HG02884 (cell line): ENCODE measurements around the gene P2RY4.
"Not testable (repeated sequence)": the region's sequence is repeated elsewhere in the genome, so short reads cannot be mapped to it uniquely, and the experiment has no call there.

Experiments used
- ATAC-seq: cut with Tn5 transposase; IDR thresholded peaks from one replicate; pipeline ENCODE4 v1.9.1; 2021; ENCODE audit warnings: mild to moderate bottlenecking, moderate library complexity; ENCODE audit not compliant: unreplicated experiment

The P2RY4 gene

GRCh38 chrX:70244881-70245280 is 15.1 kb downstream of the P2RY4 start:
- ATAC-seq, result no peak

DNA sequence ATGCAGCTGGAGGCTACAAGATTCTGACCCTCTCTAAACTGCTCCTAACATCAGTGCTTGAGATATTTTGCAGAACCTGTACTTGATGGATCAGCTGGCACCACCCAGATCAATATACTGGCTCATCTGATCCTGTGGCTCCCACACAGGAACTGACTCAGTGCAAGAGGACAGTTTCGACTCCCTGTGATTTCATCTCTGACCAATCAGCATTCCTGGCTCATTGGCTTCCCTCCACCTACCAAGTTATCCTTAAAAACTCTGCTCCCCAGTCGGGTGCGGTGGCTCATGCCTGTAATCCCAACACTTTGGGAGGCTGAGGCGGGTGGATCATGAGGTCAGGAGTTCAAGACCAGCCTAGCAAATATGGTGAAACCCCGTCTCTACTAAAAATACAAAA is 16.4 kb downstream of the P2RY4 start:
- not testable (repeated sequence) for ATAC-seq

DNA sequence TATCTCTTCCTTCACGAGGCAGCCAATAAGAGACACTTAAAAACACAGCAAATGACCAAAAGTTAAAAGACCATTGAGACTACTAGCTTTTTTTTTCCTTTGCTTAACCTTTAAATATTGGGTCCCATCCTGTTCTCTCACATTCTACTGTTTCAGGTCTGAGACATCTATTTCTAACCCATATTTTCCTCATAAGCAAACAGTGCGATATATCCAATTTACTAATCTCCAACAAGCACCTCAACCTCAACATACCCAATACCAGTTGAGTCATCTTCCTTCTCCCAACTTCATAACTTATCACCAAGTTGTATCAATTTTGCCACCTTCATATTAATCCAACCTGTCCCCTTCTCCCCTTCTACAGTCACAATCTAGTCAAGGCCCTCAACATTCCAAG is 18.5 kb downstream of the P2RY4 start:
- ATAC-seq, result no peak

DNA sequence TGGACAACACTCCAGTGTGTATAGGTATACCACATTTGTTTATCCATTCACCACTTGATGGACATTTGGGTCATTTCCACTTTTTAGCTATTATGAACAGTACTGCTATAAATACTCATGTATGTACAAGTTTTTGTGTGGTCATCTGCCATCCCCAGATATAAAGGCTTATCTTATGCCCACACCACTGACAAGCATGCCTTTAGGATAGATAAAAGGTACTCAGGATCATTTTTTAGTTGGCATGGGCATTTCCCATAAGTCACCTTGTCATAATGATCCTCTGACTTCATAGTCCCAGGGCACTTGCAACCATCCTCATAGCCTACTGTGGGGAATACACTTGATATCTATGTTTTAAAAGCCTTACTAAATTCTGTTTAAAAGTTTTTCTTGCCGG is 19.3 kb downstream of the P2RY4 start:
- ATAC-seq, result no peak

GRCh38 chrX:70234355-70234754 is 25.6 kb downstream of the P2RY4 start, which contains the start of gene AWAT1:
Gene AWAT1 (plus strand): TSS chrX:70234655. CDS start chrX:70234696, 41 bp downstream.
- no peak for ATAC-seq

DNA sequence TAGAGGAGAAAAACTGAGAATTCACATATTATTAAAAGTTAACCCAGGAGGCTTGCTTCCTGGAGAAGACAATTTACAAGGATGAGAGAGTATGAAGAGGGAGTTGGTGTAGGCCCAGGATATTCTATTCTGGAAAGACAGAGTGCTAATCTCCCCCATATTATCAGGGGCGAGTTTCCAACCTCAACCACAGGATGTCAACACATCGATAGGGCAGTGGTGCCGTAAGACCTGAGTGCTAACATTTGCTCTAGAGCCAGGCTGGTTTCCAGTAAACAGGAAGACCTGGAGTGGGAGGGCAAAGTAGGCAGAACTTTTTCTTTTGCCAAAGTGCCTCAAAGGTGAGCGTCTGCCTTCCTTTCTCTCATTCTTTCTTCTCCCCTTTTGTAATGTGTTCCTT is 28.3 kb downstream of the P2RY4 start:
- ATAC-seq, result no peak

DNA sequence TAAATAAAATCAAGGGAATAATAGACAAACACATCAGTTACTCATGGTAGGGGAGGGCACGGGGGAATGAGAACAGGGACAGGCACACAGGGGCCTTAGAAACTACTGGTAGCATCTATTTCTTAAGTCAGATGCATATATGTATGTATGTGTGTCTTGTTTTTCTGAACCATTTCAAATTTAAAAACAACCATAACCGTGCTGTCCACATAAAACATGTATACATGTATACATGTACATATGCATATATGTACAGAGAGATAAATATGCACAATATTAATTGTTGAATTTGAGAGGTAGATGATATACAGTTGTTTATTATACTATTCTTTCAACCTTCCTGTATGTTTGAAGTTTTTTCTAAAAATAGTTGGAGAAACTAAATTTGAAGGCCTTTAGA is 33.3 kb downstream of the P2RY4 start:
- no peak for ATAC-seq

- ATAC-seq, result no peak
Observed at GRCh38 chrX:70226048-70226447, 34.0 kb downstream of the P2RY4 start.

DNA sequence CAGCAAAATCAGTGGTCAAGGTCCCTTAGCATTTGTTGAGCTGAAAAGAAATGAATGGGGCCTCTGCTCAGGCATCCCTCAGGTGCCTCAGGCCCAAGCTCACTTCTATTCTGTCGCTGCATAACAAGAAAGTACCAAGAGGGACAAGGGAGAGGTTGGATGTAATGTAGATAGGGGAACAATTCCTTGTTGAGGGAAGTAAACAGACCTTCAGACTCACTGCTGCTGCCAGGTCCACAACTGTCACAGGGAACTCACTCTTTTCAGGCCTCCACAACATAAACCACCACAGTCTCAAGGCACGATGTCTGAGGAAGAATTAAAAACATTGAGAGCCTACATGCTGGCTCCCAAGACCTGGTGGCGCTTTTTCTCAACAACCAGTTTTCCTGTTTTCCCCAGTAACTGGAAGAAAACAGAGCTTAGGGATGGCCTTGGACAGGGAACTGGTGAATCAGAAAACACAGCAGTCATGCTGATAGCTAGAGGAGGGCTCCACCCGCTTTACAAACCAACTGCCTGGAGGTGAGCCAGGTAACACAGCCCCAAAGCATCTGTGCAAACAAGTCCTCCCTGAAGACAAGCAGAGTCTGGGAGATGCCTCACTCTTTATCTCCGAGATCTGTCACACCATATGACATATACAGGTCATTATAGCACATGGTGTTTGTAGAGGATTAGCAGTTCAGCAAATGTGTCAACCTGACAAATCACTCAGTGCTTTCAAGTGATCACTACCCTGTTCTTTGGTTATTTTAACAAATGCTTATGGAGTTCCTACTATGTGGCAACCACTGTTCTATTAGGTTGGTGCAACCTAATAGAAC is 39.9 kb downstream of the P2RY4 start:
- no peak for ATAC-seq

DNA sequence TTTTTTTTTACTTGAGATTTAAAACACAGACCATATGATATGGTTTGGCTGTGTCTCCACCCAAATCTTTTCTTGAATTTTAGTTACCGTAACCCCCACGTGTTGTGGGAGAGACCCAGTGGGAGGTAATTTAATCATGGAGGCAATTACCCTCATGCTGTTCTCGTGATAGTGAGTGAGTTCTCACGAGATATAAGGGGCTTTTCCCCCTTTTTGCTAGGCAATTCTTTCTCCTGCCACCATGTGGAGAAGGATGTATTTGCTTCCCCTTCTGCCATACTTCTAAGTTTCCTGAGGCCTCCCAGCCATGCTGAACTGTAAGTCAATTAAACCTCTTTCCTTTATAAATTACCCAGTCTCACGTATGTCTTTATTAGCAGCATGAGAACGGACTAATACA is 50.4 kb downstream of the P2RY4 start:
- ATAC-seq, result not testable (repeated sequence)

- ATAC-seq, result no peak
Observed at GRCh38 chrX:70208479-70208878, 51.5 kb downstream of the P2RY4 start.
